Suprapubic skin (tissue), 3 donors: ENCODE results near the gene PTGES2.

ENCODE experiments used
- POLR2AphosphoS5 ChIP-seq, 3 donors: sonication (generic); formaldehyde crosslinking; IDR thresholded peaks; one replicate each; pipeline ENCODE4 v1.6.1; 2017; ENCODE audit warnings: antibody characterized with exemption in 3 of 3
- TF ChIP-seq, protein P1 (sequence below), 2 donors: fragments of 200-600 bp in 1 of 2; fragments of 450-650 bp in 1 of 2; sonication (generic) in 1 of 2; IDR thresholded peaks; one replicate each; pipeline ENCODE4 v1.5.1; 2016 to 2019; ENCODE audit warnings: antibody characterized with exemption in 2 of 2, mild to moderate bottlenecking in 1 of 2, moderate library complexity in 1 of 2

DNA sequence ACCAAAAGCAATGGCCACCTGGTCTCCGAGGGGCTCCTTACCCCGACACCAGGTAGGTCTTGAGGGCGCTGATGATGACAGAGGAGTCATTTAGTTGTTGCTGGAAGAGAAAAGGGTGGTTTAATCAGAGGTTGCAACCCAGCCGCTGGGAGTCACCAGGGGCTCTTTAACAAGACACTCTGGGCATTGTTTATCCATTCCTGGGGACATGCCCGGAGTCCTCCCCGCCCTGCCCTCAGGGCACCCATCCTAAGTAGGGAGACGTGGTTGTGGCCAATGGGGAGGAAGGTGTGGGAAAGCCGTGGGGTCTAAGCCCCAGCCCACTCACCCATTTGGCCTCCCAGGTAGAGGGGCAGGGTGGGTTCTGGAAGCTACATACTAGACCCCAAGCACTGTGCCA lies 3.1 kb downstream of the PTGES2 start:
- TF ChIP-seq, protein P1, sequence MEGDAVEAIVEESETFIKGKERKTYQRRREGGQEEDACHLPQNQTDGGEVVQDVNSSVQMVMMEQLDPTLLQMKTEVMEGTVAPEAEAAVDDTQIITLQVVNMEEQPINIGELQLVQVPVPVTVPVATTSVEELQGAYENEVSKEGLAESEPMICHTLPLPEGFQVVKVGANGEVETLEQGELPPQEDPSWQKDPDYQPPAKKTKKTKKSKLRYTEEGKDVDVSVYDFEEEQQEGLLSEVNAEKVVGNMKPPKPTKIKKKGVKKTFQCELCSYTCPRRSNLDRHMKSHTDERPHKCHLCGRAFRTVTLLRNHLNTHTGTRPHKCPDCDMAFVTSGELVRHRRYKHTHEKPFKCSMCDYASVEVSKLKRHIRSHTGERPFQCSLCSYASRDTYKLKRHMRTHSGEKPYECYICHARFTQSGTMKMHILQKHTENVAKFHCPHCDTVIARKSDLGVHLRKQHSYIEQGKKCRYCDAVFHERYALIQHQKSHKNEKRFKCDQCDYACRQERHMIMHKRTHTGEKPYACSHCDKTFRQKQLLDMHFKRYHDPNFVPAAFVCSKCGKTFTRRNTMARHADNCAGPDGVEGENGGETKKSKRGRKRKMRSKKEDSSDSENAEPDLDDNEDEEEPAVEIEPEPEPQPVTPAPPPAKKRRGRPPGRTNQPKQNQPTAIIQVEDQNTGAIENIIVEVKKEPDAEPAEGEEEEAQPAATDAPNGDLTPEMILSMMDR (IDR thresholded peaks at IDR 0.05) = no peak
- TF ChIP-seq POLR2AphosphoS5 (IDR thresholded peaks at IDR 0.05) = no peak
